Posterior cingulate gyrus (tissue), 11 donors: ENCODE data around the gene TMEM125.

Source experiments
- DNase-seq, 10 donors: peaks; one replicate each; pipeline versions ENCODE4 v3.0.0 to v3.0.0-alpha.2; 2020 to 2021; ENCODE audit warnings: mixed read lengths in 3 of 10
- intact Hi-C: fragments of 100-400 bp; cut with DNase I; formaldehyde crosslinking; loops from one replicate; pipeline ENCODE4 v1.15.1; 2023

TMEM125 gene

GRCh38 chr1:43243299-43243698, 26.5 kb upstream of the TMEM125 start:
- DNase-seq = no peak
- intact Hi-C loops = no loop called here

DNA sequence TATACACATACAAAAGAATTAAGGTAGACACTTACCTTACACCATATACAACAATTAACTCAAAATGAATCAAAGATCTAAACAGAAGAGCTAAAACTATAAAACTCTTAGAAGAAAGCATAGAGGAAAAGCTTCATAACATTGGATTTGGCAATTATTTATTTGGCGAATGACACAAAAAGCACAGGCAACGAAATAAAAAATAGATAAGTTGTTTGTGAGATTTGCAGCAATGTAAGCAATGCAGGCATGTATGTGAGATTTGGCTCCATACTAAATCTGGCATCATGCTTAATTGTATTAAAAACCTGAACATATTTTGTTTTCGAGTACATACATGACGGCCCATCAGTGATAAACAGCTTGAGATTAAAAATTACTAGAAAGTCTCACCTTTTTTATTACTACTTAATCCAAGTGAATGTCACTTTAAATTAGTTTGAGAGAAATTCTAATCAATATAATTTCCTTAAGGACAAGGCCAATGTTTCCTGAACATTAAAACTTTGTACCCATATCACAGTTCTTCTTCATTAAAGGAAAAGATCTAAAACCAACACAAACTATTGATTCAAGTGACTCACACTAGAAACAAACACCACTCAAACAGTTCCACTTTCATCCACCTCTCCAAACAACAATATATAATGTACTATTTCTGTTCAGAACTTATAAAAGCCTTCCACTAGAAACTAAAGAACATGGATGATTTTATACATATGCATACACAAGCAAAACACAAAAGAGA, 23.1 kb upstream of the TMEM125 start:
- intact Hi-C loops = no loop called here
- no peak for DNase-seq

DNA sequence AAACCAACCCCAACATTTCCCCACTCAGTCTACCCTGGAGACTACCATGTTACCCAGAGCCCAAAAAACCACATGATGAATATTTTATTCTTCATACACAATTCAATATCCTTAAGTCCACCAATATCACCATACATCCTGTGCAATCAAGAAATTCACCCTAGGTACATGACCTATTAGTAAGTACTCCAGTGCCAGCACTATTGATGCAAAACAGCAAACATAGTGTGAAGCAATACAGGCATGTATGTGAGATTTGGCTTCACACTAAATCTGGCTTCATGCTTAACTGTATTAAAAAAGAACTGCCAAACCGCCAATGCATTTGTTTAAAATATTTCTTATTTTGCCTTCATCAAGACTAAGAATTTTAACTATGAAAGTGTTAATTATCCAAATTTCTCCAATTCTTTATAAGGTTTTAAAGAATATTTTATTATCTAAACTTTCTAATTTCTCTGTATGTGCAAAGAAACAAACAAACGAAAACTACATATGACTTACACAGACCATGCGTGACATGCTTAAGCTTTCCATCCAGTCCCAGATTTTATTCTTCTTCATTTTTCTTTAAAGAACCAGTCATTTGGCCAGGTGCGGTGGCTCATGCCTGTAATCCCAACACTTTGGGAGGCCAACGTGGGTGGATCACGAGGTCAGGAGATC, 22.4 kb upstream of the TMEM125 start:
- no peak for DNase-seq
- intact Hi-C loops = no loop called here

GRCh38 chr1:43250351-43250761, 19.4 kb upstream of the TMEM125 start:
- intact Hi-C loops = no loop called here
- no peak for DNase-seq

DNA sequence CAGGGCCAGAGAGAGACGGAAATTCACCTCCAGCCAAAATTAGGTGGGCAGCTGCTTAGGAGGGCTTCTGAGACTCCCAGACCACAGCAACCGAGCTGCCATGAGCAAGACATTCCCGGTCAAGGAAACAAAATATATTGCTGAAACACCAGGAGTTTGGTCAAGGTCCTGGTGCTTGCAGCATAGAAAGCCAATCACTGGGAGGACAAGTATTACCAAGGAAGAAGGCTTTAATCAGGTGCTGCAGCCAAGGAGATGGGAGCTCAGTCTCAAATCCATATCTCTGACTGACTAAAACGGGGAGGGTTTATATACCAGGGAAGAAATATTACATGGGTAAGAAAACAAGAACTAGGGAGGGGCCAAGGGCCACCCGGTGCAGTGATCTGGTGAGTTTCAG, 18.8 kb upstream of the TMEM125 start:
- intact Hi-C loops = no loop called here
- no peak for DNase-seq

- intact Hi-C loops = no loop called here
- DNase-seq = no peak
Measured at GRCh38 chr1:43252225-43252624, 17.6 kb upstream of the TMEM125 start.

- DNase-seq = peak in 1 of 10 donors; percentile 37
Measured at GRCh38 chr1:43253173-43253572, 16.6 kb upstream of the TMEM125 start.

DNA sequence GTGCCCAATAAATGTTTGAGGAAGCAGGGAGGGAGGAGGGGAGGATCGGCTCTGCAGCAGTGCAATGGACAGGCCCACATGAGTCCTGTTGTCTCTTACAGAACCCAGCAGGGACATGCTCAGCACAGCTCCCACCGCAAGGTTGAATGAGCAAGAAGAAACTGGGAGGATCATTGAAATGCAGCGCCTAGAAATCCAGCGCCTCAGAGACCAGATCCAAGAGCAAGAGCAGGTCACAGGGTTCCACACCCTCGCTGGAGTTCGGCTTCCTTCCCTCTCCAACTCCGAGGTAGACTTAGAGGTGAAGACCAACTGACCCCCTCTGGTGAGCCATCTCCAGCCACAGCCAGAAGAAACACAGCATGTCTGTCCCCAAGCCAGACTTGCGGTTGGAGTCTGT, 15.9 kb upstream of the TMEM125 start:
- intact Hi-C loops = no loop called here
- no peak for DNase-seq

More at GRCh38 chr1:43253173-43253572, 16.6 kb upstream of the TMEM125 start:
- intact Hi-C loops = no loop called here

DNA sequence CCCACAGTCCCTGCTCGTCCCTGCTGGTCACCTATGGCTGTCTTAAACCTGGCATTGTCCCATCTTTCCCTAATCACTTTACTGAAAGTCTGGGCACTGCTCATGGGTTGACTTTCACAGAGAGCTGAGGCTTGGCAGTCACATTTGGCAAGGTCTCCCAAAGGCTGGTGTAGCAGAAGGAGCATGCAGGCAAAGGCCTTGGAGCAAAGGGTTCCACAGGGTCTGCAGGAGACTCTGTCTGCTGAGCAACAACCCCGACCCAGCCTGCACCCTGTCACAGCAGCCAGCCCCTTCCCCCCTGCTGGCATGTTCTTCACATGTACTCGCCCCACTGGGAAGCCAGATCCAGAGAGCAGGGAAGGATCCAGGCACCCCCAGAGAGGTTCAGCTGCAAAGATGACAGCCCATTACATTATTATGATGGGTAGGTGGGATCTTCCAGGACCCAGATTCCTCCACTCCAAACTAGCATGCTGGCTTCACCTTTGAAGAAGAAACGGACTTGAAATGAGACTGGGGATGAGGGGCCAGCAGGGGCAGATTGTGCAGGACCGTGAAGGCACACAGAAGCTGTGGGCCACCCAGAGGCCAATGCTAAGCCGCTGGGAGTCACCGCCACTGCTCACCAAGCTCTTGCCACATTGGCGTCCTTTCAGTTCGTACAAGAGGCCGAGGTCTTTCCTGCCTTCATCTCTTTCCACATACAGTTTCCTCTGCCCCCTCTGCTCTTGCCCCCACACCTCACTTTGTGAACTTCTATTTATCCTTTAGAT, 14.2 kb upstream of the TMEM125 start:
- no peak for DNase-seq
- intact Hi-C loops = no loop called here

DNA sequence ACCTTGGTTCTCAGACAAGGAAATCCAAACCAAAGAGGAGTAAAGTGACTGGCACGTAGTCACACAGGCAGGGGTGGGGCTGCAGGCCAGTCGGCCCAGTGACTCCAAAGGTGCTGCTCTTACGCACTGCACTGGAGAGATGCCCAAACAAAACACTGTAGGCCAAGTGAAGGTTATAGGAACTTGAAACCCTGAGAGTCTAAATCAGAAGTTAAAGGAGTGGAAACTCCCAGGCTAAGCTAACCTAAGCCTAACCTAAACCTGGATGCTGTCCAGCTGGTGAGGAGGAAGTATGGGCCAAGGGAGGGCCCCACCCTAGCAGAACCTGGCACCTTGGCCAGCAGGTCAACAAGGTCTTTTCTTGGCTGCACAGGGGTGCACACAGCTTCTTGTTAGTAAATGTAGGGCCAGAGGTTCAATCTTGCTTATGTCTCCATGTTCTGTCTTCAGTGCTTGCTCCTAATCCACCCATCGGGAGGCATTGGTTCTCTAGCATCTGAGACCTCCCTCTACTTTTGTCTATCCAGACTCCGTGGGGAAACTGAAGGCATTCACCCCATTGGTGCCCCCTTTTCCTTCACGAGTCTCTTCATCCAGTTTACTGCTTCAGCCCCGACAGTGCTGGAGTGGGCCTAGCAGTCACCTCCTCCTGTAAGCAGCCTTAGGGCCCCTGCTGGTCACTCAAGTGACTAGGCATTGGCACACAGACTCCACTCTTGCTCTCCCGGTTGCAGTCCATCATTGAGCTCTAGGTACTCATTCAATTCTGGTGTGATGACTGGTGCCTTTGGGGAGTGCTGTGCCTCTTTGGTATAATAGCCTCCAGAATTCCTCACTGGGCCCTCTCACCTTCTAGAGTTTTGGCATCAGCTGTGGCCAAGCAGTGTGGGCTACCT, 12.9 kb upstream of the TMEM125 start:
- intact Hi-C loops = no loop called here
- DNase-seq = no peak

- intact Hi-C loops = no loop called here
- no peak for DNase-seq
Measured at GRCh38 chr1:43258370-43258769, 11.4 kb upstream of the TMEM125 start.

DNA sequence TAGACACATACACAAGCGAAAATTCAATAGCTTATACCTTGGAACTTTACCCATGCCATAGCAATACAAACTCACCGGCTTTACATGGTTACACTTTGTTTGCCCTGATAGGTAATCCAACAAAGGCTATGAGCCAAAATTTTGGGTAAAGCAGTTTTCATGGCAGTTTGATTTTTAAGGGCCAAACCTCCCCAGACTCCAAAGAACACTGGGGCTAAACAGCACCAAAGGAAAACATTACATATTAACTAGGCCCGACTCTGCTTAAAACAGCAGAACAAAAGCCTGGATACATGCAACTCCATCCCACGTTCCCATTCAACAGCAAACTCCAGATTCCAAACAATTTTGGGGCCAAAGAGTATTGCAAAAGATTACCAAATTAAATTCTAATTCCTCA, 4.4 kb upstream of the TMEM125 start:
- no peak for DNase-seq
- intact Hi-C loops = no loop called here

DNA sequence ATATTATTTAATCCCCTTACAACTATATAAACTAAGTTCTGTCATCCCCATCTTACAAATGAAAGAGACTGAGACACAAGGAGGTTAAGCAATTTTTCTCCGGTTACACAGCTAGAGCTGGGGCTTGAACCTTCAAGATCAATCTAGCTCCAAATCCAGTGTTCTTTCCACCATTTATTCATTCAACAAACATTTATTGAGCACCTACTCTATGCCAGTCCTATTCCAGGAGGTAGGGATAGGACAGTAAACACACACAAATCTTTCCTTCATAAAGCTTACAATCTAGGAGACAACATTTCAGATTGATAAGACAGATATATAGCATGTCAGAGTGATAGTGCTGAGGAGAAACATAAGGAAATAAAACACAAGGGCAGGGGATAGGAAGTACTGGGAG, 2.9 kb upstream of the TMEM125 start:
- intact Hi-C loops = no loop called here
- DNase-seq = no peak

- intact Hi-C loops = no loop called here
- peak in 2 of 10 donors; percentile 42 to 82 for DNase-seq
Measured at GRCh38 chr1:43267291-43267805, 2.4 kb upstream of the TMEM125 start.

DNA sequence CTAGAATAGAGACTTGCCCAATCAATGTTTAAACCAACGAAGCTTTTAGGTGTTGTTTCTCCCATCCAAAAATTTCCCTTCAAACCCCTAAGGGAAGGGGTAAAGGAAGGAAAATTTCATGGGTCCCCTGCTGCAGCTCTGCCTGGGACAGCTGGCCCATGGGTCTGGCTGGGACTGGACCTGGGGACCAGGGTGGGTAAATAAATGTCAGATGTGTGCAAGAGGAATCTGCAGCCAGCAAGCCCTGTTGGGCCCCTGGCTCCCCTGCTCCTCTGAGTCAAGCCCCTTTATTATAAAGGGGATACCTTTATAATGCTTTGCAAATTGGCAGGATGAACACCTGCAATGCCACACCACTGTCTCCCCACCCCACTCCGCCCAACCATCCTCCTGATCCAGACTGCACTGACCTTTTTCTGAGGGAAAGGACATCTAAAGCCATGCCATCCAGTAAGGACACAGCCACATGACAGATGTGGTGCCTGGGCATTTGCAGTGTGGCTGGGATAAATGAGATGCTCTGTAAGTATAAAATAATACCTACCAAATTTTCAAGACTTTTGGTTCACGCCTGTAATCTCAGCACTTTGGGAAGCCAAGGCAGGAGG, 1.9 kb upstream of the TMEM125 start:
- peak in 1 of 10 donors; percentile 27 for DNase-seq
- intact Hi-C loops = loop anchor here (1.0 kb wide), 1 partner anchor 21 kb away; no protein-coding TSS in a partner anchor

GRCh38 chr1:43270421-43271095, 775 bp downstream of the TMEM125 start:
- intact Hi-C loops = no loop called here
- DNase-seq = peak in 2 of 10 donors; percentile 59 to 74

DNA sequence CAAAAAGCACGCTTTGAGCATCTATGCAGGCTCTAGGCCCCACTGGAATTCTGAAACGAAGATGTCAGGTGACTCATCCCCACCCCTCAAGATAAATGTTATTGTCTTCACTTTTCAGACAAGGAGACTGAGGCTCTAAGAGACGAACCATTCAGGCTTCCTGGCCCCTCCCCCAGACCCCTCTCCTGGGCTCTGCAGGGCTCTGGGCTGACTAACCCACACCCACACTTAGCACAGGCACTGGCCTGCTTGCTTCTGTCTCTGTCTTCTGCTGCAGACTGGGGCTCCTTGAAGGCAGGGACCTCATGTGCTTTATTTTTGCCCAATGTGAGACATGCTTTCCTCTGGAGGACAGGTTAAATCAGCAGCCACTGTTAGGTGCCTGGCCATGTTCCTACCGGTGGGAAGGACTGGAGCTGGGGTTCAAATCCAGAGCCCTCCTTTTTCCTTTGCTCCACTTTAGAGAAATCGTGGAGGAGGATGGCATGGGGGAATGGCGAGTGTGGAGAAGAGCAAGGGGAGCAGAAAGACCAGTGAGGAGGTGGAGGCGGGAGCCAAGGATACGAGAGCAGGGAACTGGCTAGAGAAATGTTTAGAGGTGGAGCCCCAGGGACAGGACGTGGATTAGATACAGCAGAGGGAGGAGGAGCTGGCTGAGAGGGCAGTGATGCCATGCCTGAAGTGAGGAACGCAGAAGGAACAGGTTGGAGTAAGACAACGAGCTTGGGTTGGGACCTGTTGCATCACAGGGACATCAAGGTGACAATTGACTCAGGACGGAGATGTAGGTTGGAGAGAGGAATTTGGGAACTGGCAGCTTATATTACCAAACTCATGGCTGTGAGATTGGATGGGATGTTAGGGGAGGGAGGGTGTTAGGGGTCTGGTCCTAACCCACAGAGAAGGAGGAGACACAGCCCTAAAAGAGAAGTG, 1.7 kb downstream of the TMEM125 start:
- intact Hi-C loops = no loop called here
- peak in 1 of 10 donors; percentile 7 for DNase-seq

DNA sequence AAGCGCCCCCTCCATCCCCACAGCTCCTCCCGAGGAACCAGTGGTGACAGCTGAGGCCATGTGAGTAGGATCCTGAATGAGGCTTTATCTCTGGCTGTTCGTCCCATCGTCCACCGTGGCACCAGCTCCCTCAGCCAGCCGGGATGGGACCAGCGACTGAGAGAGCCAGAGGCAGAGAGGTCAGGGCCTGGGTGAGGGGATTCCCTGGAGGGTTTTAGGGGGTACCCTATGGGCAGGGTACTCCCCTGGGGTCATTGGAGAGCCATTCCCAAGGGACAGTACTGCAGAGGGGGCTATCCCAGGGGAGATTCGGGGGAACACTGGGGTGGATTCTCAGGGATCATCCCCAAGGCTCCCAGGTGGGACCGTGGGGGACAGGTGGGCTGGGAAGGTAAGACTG, 2.4 kb downstream of the TMEM125 start:
- DNase-seq = peak in 9 of 10 donors; percentile 40 to 96 (median 70)
- intact Hi-C loops = no loop called here
